HCT116 (cell line): Measurements from ENCODE around the gene DLX3. TPM values are rescaled to one million over a fixed set of nuclear protein-coding genes. Genes with fewer than 3 reads are reported as not detected.

Experiments used
- CBX3 ChIP-seq: IDR thresholded peaks from 2 replicates; pipeline ENCODE4 v1.6.1; 2012; ENCODE audit warnings: low read depth
- CEBPB ChIP-seq: IDR thresholded peaks from 2 replicates; pipeline ENCODE4 v1.6.1; 2012; ENCODE audit warnings: low read depth
- ELF1 ChIP-seq: IDR thresholded peaks from 2 replicates; pipeline ENCODE4 v1.6.1; 2012; ENCODE audit warnings: low read depth, borderline replicate concordance
- EZH2phosphoT487 ChIP-seq: fragments of 200-600 bp; IDR thresholded peaks from 2 replicates; pipeline ENCODE4 v1.6.1; 2018; ENCODE audit warnings: antibody characterized with exemption, borderline replicate concordance
- FOSL1 ChIP-seq: IDR thresholded peaks from 2 replicates; pipeline ENCODE4 v1.6.1; 2012; ENCODE audit warnings: low read depth
- JUND ChIP-seq: IDR thresholded peaks from 2 replicates; pipeline ENCODE4 v1.6.1; 2012
- POLR2A ChIP-seq: IDR thresholded peaks from 2 replicates; pipeline ENCODE4 v1.7.0; 2011; ENCODE audit warnings: borderline replicate concordance; ENCODE audit not compliant: insufficient read depth, insufficient read length; ENCODE audit errors: extremely low read depth
- POLR2AphosphoS5 ChIP-seq: IDR thresholded peaks from 2 replicates; pipeline ENCODE4 v1.6.1; 2011; ENCODE audit warnings: mild to moderate bottlenecking, low read depth, low read length, moderate library complexity
- SP1 ChIP-seq: IDR thresholded peaks from 2 replicates; pipeline ENCODE4 v1.6.1; 2012; ENCODE audit warnings: low read depth
- TCF7L2 ChIP-seq: IDR thresholded peaks from 2 replicates; pipeline ENCODE4 v1.7.0; 2011; ENCODE audit warnings: borderline replicate concordance, inconsistent platforms; ENCODE audit not compliant: insufficient read depth, insufficient read length; ENCODE audit errors: extremely low read depth
- YY1 ChIP-seq: IDR thresholded peaks from 2 replicates; pipeline ENCODE4 v1.6.1; 2011; ENCODE audit warnings: low read length, low read depth, moderate library complexity, mild to moderate bottlenecking; ENCODE audit not compliant: insufficient replicate concordance; ENCODE audit errors: extremely low read depth
- ZFX ChIP-seq: fragments of 450-650 bp; IDR thresholded peaks from 2 replicates; pipeline ENCODE4 v1.6.1; 2017
- total RNA-seq: library from RNA; stranded (reverse); gene quantifications from one replicate; pipeline ENCODE4 v1.2.1, GENCODE V29; 2021; ENCODE audit not compliant: unreplicated experiment
- TF ChIP-seq, protein P1 (sequence below): IDR thresholded peaks from 2 replicates; pipeline ENCODE4 v1.6.1; 2011; ENCODE audit warnings: mild to moderate bottlenecking, low read length, moderate library complexity; ENCODE audit not compliant: insufficient replicate concordance; ENCODE audit errors: extremely low read depth
- TF ChIP-seq, protein P2 (sequence below): IDR thresholded peaks from 2 replicates; pipeline ENCODE4 v1.6.1; 2012

The DLX3 gene
- total RNA-seq, 1 experiment from 2014 or later, result not detected

DNA sequence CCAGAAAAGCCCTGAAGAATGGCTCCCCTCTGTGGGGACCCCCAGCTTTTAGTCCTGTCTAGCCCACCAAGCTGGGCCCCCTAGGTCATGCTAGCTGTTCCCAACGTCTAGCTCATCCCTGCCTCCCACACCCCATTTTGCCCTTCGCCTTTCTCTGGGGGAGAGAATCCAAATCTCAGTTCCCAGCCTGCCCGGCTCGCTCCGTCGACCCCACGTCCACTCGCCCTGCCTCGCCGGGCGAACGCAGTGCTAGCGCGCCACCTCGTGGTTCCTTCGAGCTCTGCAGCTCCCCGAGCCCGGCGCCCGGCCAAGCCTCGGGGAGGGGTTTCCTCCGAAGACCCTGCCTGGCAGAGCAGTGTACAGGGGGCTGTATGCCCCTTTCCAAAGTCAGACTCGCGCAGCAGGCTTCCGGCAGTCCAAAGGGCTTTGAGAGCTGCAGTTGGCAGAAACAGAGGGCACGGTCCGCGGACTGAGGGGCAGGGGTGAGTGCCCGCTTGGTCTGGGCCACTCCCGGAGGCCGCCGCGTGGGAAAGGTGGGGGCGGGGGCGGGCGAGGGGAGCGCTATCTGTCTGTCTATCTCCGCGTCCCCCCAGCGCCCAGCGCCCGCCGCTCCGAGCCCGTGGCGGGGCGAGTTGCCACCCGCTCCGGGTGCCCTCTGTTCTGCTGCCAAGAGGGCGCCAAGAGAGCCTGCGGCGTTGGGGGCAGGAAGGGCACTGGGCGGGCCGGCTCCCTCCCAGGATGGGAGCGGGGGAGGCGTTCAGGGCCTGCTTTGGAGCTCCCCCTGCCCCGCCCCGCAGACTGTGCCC, 1.7 kb upstream of the DLX3 start (continued):
- peak; percentile 18 for TF ChIP-seq YY1
- no peak for TF ChIP-seq CEBPB
- TF ChIP-seq CBX3, result no peak
- no peak for TF ChIP-seq FOSL1
- TF ChIP-seq EZH2phosphoT487, result no peak
- TF ChIP-seq TCF7L2, result peak; percentile 67
- TF ChIP-seq ELF1, result no peak
- peak; percentile 29; the same call in 1 of the 2 replicates for TF ChIP-seq ZFX
- no peak for TF ChIP-seq POLR2A
- TF ChIP-seq JUND, result no peak
- TF ChIP-seq, protein P1, sequence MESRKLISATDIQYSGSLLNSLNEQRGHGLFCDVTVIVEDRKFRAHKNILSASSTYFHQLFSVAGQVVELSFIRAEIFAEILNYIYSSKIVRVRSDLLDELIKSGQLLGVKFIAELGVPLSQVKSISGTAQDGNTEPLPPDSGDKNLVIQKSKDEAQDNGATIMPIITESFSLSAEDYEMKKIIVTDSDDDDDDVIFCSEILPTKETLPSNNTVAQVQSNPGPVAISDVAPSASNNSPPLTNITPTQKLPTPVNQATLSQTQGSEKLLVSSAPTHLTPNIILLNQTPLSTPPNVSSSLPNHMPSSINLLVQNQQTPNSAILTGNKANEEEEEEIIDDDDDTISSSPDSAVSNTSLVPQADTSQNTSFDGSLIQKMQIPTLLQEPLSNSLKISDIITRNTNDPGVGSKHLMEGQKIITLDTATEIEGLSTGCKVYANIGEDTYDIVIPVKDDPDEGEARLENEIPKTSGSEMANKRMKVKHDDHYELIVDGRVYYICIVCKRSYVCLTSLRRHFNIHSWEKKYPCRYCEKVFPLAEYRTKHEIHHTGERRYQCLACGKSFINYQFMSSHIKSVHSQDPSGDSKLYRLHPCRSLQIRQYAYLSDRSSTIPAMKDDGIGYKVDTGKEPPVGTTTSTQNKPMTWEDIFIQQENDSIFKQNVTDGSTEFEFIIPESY, result no peak
- TF ChIP-seq, protein P2, sequence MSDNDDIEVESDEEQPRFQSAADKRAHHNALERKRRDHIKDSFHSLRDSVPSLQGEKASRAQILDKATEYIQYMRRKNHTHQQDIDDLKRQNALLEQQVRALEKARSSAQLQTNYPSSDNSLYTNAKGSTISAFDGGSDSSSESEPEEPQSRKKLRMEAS, result no peak; the same call in 1 of the 2 replicates
- peak; percentile 31; the same call in 1 of the 2 replicates for TF ChIP-seq POLR2AphosphoS5
- TF ChIP-seq SP1, result no peak
